NCI-H2029 treated with DMSO at 0.1 percent for 48 hours (cell line): Measurements from ENCODE around the gene SLC16A5.

Source experiments
- DNase-seq: peaks from one replicate; lab custom pipeline; 2025; lab: John Stamatoyannopoulos, UW

The SLC16A5 gene

GRCh38 chr17:75086496-75087181 is 1.1 kb upstream of the SLC16A5 start:
- no peak for DNase-seq

- no peak for DNase-seq
Observed at GRCh38 chr17:75087182-75087557, 584 bp upstream of the SLC16A5 start.

GRCh38 chr17:75088465-75089417 is 987 bp downstream of the SLC16A5 start:
- DNase-seq = no peak

- DNase-seq = no peak
Observed at GRCh38 chr17:75090871-75091854, 3.4 kb downstream of the SLC16A5 start.

GRCh38 chr17:75091855-75092327 is 4.1 kb downstream of the SLC16A5 start:
- DNase-seq = no peak

- DNase-seq = no peak
Observed at GRCh38 chr17:75093548-75094158, 5.9 kb downstream of the SLC16A5 start.

GRCh38 chr17:75094871-75095399 is 7.2 kb downstream of the SLC16A5 start:
- no peak for DNase-seq

- DNase-seq = no peak
Observed at GRCh38 chr17:75096082-75096625, 8.4 kb downstream of the SLC16A5 start.

GRCh38 chr17:75097865-75098264 is 10.1 kb downstream of the SLC16A5 start:
- no peak for DNase-seq

GRCh38 chr17:75098861-75099260 is 11.1 kb downstream of the SLC16A5 start:
- no peak for DNase-seq

GRCh38 chr17:75099881-75100595 is 12.3 kb downstream of the SLC16A5 start:
- no peak for DNase-seq

GRCh38 chr17:75102385-75102821 is 14.6 kb downstream of the SLC16A5 start:
- DNase-seq = no peak

- no peak for DNase-seq
Observed at GRCh38 chr17:75103601-75104554, 16.1 kb downstream of the SLC16A5 start.

- DNase-seq = no peak
Observed at GRCh38 chr17:75105126-75106080, 17.6 kb downstream of the SLC16A5 start.

GRCh38 chr17:75108193-75108592 is 20.4 kb downstream of the SLC16A5 start:
- DNase-seq = no peak

- no peak for DNase-seq
Observed at GRCh38 chr17:75109046-75109406, 21.3 kb downstream of the SLC16A5 start.

GRCh38 chr17:75109407-75110233 is 21.9 kb downstream of the SLC16A5 start, which contains the start of gene ARMC7:
Gene ARMC7 (plus strand): TSS chr17:75109969. CDS start chr17:75110289, 320 bp downstream.
- DNase-seq = peak; percentile 24
